Measurements from ENCODE around the gene ESRRG.
A peak's percentile ranks its signal among the peaks of the same experiment; 100 is the strongest.
"Not testable (repeated sequence)": the region's sequence is repeated elsewhere in the genome, so short reads cannot be mapped to it uniquely, and the experiment has no call there.

The ESRRG gene

GRCh38 chr1:216566641-216567205 is 156.5 kb downstream of the ESRRG start:
- DNase-seq (ENCODE audit: low read depth, low spot score): peak; percentile 12

GRCh38 chr1:216563087-216563486 is 160.1 kb downstream of the ESRRG start:
- DNase-seq (ENCODE audit: low read depth, low spot score): no peak

- no peak for DNase-seq (ENCODE audit: low read depth, low spot score)
Observed at GRCh38 chr1:216562383-216562782, 160.8 kb downstream of the ESRRG start.

- DNase-seq (ENCODE audit: low read depth, low spot score): no peak
Observed at GRCh38 chr1:216560527-216560926, 162.7 kb downstream of the ESRRG start.

GRCh38 chr1:216559359-216559758 is 163.9 kb downstream of the ESRRG start:
- no peak for DNase-seq (ENCODE audit: low read depth, low spot score)

- DNase-seq (ENCODE audit: low read depth, low spot score): no peak
Observed at GRCh38 chr1:216555653-216556052, 167.6 kb downstream of the ESRRG start.

- no peak for DNase-seq (ENCODE audit: low read depth, low spot score)
Observed at GRCh38 chr1:216554934-216555333, 168.3 kb downstream of the ESRRG start.

DNA sequence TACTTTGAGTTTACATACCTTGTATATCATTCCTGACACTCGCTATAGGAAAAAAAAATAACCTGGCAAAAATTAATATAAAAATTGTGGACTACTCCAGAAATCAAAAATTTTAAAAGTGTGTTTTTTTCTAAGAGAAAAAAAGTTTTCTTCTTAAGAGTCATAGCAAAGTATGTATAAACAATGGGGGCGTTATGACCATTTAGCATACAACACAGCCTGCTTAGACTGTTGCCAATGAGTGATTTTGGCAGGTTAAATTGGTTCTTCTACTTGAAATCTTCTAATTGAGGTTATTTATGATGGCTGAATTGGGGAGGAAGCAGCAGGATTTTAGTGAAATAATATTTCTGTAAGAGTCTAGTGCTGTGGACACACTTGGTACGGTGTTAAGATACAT is 169.5 kb downstream of the ESRRG start:
- DNase-seq (ENCODE audit: low read depth, low spot score): no peak

DNA sequence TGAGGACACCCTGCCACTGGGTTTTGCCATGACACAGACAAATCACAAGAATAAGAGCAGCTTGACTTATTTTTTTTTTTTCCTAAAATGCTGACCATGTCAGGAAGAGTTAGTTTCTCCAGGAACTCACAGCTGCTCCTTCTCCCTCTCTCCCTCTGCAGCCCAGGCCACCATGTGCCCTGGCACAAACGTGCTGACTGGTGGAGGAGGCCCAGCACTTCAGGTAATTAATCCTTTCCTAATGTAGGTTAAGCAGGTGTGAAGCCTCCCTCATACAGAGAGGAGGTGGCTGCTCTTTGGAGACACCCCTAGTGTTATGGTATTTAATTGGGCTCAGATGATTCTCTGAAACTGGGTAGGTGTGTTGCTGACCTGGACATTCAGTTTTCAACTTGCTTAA is 170.2 kb downstream of the ESRRG start:
- DNase-seq (ENCODE audit: low read depth, low spot score): no peak

- no peak for DNase-seq (ENCODE audit: low read depth, low spot score)
Observed at GRCh38 chr1:216549796-216550195, 173.4 kb downstream of the ESRRG start.

- no peak for DNase-seq (ENCODE audit: low read depth, low spot score)
Observed at GRCh38 chr1:216542741-216543140, 180.5 kb downstream of the ESRRG start.

DNA sequence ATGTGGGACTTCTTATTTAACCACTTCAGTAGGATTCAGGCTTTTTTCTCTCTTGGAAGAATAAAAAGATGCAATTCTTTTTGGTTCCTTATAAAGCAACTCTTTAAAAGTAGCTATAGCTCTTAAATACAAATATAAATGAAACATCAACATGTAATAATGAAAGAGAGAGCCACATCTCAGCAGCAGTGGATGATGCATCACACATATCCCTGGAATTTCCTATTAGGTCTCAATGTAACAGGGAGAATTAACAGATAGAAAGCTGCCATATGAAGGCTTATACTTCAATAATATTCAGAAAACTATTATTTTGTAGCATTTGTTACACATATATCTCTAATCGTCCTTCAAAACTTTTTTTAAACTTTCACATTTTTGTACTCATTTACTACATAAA is 181.0 kb downstream of the ESRRG start:
- DNase-seq (ENCODE audit: low read depth, low spot score): no peak

DNA sequence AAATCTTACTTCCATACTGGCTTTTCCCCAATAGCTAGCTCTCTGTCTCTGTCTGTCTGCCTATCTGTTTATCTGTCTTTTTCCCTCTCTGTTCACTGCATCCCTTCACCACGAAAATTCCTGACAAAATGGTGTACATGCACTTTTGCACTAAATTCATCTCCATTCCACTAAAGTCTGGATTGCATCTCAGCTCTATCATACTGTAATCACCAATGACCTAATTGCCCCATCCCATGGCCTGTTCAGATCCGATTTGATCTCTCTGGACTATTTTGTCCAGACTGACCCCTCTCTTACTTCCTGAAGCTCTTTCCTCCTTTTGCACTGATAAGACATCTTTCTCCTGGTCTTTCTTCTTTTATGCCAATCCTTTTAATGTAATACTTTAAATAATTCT is 187.5 kb downstream of the ESRRG start:
- DNase-seq (ENCODE audit: low read depth, low spot score): no peak

DNA sequence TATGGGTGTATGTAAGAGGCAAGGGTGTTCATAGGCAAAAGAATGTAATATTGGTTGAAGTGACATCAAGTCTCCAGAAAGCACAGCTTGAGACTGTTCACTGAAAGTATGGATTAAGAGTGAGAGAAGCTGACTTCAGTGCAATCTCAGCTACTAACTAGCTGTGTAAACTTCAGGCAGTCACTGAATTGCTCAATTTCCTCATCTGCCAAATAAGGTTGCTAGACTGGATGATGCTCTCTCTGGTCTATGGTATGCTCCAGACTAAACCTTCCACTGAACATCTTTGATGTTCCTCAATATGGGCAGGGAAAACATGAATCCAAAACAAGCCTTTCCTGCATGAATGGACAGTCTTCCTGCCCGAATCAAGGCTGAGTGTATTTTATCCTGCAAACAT is 188.2 kb downstream of the ESRRG start:
- DNase-seq (ENCODE audit: low read depth, low spot score): no peak

GRCh38 chr1:216533776-216534175 is 189.5 kb downstream of the ESRRG start:
- DNase-seq (ENCODE audit: low read depth, low spot score): no peak

DNA sequence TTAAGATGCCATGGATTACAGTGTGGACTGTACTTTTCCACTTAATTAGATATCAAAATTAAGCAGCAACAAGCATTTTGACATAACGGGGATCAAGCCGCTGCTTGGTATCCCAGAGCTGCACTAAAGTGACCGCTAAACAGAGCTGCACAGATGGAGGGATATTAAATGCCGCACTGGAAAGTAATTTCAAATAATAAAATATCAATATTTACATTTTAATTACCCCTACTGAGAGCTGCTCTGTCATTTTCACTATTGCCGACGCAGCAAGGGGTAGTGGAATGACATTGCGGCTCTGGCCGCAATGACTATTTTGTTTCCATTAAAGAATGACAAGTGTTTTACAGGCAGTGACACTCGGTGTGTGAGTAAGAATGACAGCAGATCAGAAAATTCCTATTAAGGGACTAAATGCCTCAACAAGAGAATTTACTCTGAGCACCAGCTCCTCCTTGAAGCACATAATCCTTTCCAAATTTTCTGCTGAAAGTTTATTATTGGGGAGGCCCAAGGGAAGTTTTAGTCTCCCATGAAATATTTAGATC is 190.9 kb downstream of the ESRRG start:
- no peak for DNase-seq (ENCODE audit: low read depth, low spot score)

GRCh38 chr1:216531263-216532239 is 191.7 kb downstream of the ESRRG start:
- DNase-seq (ENCODE audit: low read depth, low spot score): peak; percentile 15

DNA sequence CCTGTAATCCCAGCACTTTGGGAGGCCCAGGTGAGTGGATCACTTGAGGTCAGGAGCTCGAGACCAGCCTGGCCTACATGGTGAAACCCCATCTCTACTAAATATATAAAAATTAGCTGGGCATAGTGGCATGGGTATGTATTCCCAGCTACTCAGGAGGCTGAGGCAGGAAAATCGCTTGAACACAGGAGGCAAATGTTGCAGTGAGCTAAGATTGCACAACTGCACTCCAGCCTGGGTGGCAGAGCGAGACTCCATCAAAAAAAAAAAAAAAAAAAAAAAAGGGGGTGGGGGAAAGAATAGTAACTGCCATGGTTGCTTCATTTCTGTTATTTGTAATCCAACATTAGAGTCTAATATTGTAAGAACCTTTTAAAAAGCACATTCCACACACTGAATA is 193.4 kb downstream of the ESRRG start:
- not testable (repeated sequence) for DNase-seq (ENCODE audit: low read depth, low spot score)

GRCh38 chr1:216528816-216529215 is 194.4 kb downstream of the ESRRG start:
- no peak for DNase-seq (ENCODE audit: low read depth, low spot score)

- DNase-seq (ENCODE audit: low read depth, low spot score): no peak
Observed at GRCh38 chr1:216523449-216524190, 199.6 kb downstream of the ESRRG start.

DNA sequence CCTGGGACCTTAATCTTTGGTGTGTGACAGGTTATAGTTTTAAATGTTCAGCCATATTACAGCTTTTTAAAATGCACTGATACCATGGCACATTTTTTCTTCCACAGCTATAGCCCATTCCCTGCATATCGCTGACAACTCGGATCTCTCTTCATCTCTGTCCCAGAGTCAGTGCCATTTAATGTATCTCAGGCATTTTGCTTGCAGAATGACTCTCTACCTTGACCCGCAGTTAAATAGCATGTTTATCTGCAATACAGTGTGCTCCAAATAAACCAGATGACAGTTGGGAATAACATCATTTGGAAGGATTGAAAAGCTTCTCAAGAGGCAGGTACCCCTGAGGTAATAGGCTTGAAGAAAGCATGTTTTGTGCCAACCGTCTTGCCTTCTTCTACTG is 200.2 kb downstream of the ESRRG start:
- no peak for DNase-seq (ENCODE audit: low read depth, low spot score)

- DNase-seq (ENCODE audit: low read depth, low spot score): no peak
Observed at GRCh38 chr1:216521477-216521876, 201.8 kb downstream of the ESRRG start.

Measured in smooth muscle cell of the brain vasculature (primary cell).